ENCODE data around the gene NRXN3.
A peak's percentile ranks its signal among the peaks of the same experiment; 100 is the strongest.

Gene NRXN3

GRCh38 chr14:78598046-78598920 is 428.1 kb downstream of the NRXN3 start:
- peak in 3 of 5 experiments; percentile 3 to 48 (median 8) for DNase-seq

- DNase-seq = no peak
Observed at GRCh38 chr14:78605025-78605762, 435.0 kb downstream of the NRXN3 start.

- DNase-seq = no peak
Observed at GRCh38 chr14:78605897-78606500, 435.8 kb downstream of the NRXN3 start.

- no peak for DNase-seq
Observed at GRCh38 chr14:78608998-78609787, 439.0 kb downstream of the NRXN3 start.

GRCh38 chr14:78610994-78611393 is 440.8 kb downstream of the NRXN3 start:
- no peak for DNase-seq

GRCh38 chr14:78611796-78612571 is 441.8 kb downstream of the NRXN3 start:
- no peak for DNase-seq

GRCh38 chr14:78612666-78613065 is 442.5 kb downstream of the NRXN3 start:
- DNase-seq = no peak

- DNase-seq = no peak
Observed at GRCh38 chr14:78614593-78614992, 444.4 kb downstream of the NRXN3 start.

- no peak for DNase-seq
Observed at GRCh38 chr14:78617735-78618134, 447.6 kb downstream of the NRXN3 start.

GRCh38 chr14:78618368-78618767 is 448.2 kb downstream of the NRXN3 start:
- DNase-seq = no peak

- DNase-seq = no peak
Observed at GRCh38 chr14:78627114-78627513, 456.9 kb downstream of the NRXN3 start.

- no peak for DNase-seq
Observed at GRCh38 chr14:78631551-78631950, 461.4 kb downstream of the NRXN3 start.

GRCh38 chr14:78633752-78634151 is 463.6 kb downstream of the NRXN3 start:
- no peak for DNase-seq

GRCh38 chr14:78637489-78637888 is 467.3 kb downstream of the NRXN3 start:
- no peak for DNase-seq

- no peak for DNase-seq
Observed at GRCh38 chr14:78637908-78638475, 467.8 kb downstream of the NRXN3 start.

GRCh38 chr14:78638926-78639325 is 468.8 kb downstream of the NRXN3 start:
- DNase-seq = no peak

GRCh38 chr14:78644824-78645559 is 474.8 kb downstream of the NRXN3 start:
- no peak for DNase-seq

GRCh38 chr14:78652727-78653126 is 482.6 kb downstream of the NRXN3 start:
- no peak for DNase-seq

GRCh38 chr14:78653173-78653572 is 483.0 kb downstream of the NRXN3 start:
- no peak for DNase-seq

- DNase-seq = no peak
Observed at GRCh38 chr14:78657451-78657850, 487.3 kb downstream of the NRXN3 start.

GRCh38 chr14:78664841-78665240 is 494.7 kb downstream of the NRXN3 start:
- DNase-seq = no peak
